ENCODE results near the gene WWTR1. TPM values are rescaled to one million over a fixed set of nuclear protein-coding genes. Genes with fewer than 3 reads are reported as not detected.
A peak's percentile ranks its signal among the peaks of the same experiment; 100 is the strongest.

WWTR1 gene
- total RNA-seq, 3 donors from 2014 or later: 11.6 to 217 (median 20.7) TPM

GRCh38 chr3:149577801-149578200, 80.0 kb downstream of the WWTR1 start:
- no peak for TF ChIP-seq CTCF (IDR thresholded peaks at IDR 0.05)
- intact Hi-C loops (cut with DNase I, micrococcal nuclease): no loop called here
- Histone ChIP-seq H3K9me3 (no peaks in the 10 kb centered on the region), H3K4me1 (ENCODE audit: low read depth) (peaks cover 7% of the 10 kb centered on the region), H3K4me3 (no peak overlapping the region), H3K36me3 (ENCODE audit: low read depth) (no peaks in the 10 kb centered on the region)
- ATAC-seq: no peak
- no peak for DNase-seq

GRCh38 chr3:149575961-149576564, 81.8 kb downstream of the WWTR1 start:
- peaks cover 7% of the 10 kb centered on the region for H3K4me1 ChIP-seq (ENCODE audit: low read depth)
- TF ChIP-seq CTCF (IDR thresholded peaks at IDR 0.05): no peak

GRCh38 chr3:149575213-149575960, 82.4 kb downstream of the WWTR1 start:
- Histone ChIP-seq H3K4me3 (no peak overlapping the region), H3K9me3 (no peaks in the 10 kb centered on the region), H3K36me3 (ENCODE audit: low read depth) (no peaks in the 10 kb centered on the region), H3K4me1 (ENCODE audit: low read depth) (peaks cover 6% of the 10 kb centered on the region)
- intact Hi-C loops (cut with DNase I, micrococcal nuclease): no loop called here
- no peak for TF ChIP-seq CTCF (IDR thresholded peaks at IDR 0.05)
- DNase-seq: peak in 1 of 3 donors; percentile 52
- peak; percentile 28 for ATAC-seq

More at GRCh38 chr3:149575961-149576564, 81.8 kb downstream of the WWTR1 start:
- Histone ChIP-seq H3K36me3 (ENCODE audit: low read depth) (no peaks in the 10 kb centered on the region), H3K9me3 (no peaks in the 10 kb centered on the region), H3K4me3 (no peak overlapping the region)
- ATAC-seq (peak; percentile 66), DNase-seq (no peak)
- intact Hi-C loops (cut with DNase I, micrococcal nuclease): no loop called here

GRCh38 chr3:149572796-149573414, 84.9 kb downstream of the WWTR1 start:
- no peak for TF ChIP-seq CTCF (IDR thresholded peaks at IDR 0.05)
- Histone ChIP-seq H3K36me3 (ENCODE audit: low read depth) (no peaks in the 10 kb centered on the region), H3K9me3 (no peaks in the 10 kb centered on the region), H3K4me3 (no peak overlapping the region), H3K4me1 (ENCODE audit: low read depth) (peaks cover 5% of the 10 kb centered on the region)
- no peak for DNase-seq
- peak; percentile 34 for ATAC-seq
- intact Hi-C loops (cut with DNase I, micrococcal nuclease): no loop called here

- no peak for TF ChIP-seq CTCF (IDR thresholded peaks at IDR 0.05)
- no peaks in the 10 kb centered on the region for H3K4me1 ChIP-seq (ENCODE audit: low read depth)
- H3K36me3 ChIP-seq (ENCODE audit: low read depth): no peaks in the 10 kb centered on the region
- H3K9me3 ChIP-seq: no peaks in the 10 kb centered on the region
- no peak overlapping the region for H3K4me3 ChIP-seq
- intact Hi-C loops (cut with DNase I, micrococcal nuclease): no loop called here
- no peak for ATAC-seq
- DNase-seq: no peak
Observed at GRCh38 chr3:149571381-149571780, 86.4 kb downstream of the WWTR1 start.

Data from mucosa of descending colon (tissue), 3 donors.